ENCODE results near the gene SLC6A13. TPM values are rescaled to one million over a fixed set of nuclear protein-coding genes. Genes with fewer than 3 reads are reported as not detected.

SLC6A13 gene
- total and polyA plus RNA-seq, 2 of the 8 experiments (the other 6 are each of a cell fraction or from before 2014, with no cell fraction given) = 0.03 TPM; not detected in 1

DNA sequence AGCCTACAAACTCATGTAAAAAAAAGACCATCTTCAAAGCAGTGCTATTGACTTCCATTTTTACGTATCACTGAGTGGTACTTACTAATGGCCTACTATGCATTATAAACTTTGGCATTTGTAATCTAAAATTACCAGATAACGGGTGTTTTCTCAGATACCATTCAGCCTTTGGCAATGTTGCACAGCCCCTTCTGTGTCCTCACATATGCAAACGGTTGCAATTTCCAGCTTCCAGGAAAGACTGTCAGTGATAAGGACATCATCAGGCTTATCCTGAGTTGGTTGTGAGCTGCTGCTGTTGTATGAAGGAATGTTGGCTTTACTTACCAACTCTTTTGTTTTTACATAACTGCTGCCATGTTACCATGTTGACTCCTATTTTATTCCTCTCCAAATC lies 1.6 kb upstream of the SLC6A13 start:
- Histone ChIP-seq H3K79me1 (ENCODE audit: low read depth, low read length) (no peaks in the 10 kb centered on the region), H3K4ac (replicated peaks; ENCODE audit: insufficient read length, low read depth, low read length) (no peak overlapping the region), H2BK5ac (ENCODE audit: low read depth, low read length) (no peak overlapping the region), H2AK5ac (ENCODE audit: low read depth, low read length) (no peak overlapping the region), H2BK20ac (ENCODE audit: low read length) (no peak overlapping the region), H4K20me1 (replicated peaks in 1 of 2; ENCODE audit: control insufficient read depth in 1 of 2, insufficient read depth in 2 of 2, low read length in 2 of 2) (no peaks in the 10 kb centered on the region), H4K8ac (ENCODE audit: extremely low read depth, insufficient read depth, low read length) (no peak overlapping the region), H3K23me2 (ENCODE audit: low read depth, low read length) (no peaks in the 10 kb centered on the region), H4K5ac (ENCODE audit: insufficient read length, low read depth, low read length) (no peak overlapping the region), H3K36me3 (ENCODE audit: control insufficient read depth in 2 of 4, insufficient read depth in 4 of 4, low read length in 3 of 4) (no peaks in the 10 kb centered on the region), H2AFZ (ENCODE audit: low read length) (no peak overlapping the region), H3K23ac (ENCODE audit: insufficient read length) (no peak overlapping the region), H2BK12ac (ENCODE audit: low read depth, low read length) (no peak overlapping the region), H3K18ac (ENCODE audit: extremely low read depth, low read length) (no peak overlapping the region), H3K56ac (replicated peaks; ENCODE audit: insufficient read length, low read depth, low read length) (no peak overlapping the region), H3K14ac (ENCODE audit: insufficient read length) (no peak overlapping the region), H4K91ac (replicated peaks; ENCODE audit: insufficient read length, low read length) (no peak overlapping the region), H3K4me3 (ENCODE audit: extremely low read depth in 1 of 4, insufficient read depth in 2 of 4, low read depth in 3 of 4, low read length in 4 of 4) (no peak overlapping the region), H3K9ac (replicated peaks in 1 of 4; ENCODE audit: extremely low read depth in 1 of 4, low read depth in 3 of 4, low read length in 3 of 4) (no peak overlapping the region), H3K27me3 (replicated peaks in 1 of 4; ENCODE audit: control insufficient read depth in 3 of 4, extremely low read depth in 1 of 4, insufficient read depth in 3 of 4, low read length in 3 of 4) (no peaks in the 10 kb centered on the region), H2BK120ac (replicated peaks; ENCODE audit: low read depth, low read length) (no peak overlapping the region), H3K4me2 (ENCODE audit: insufficient read depth in 1 of 2, low read depth in 2 of 2, low read length in 2 of 2) (no peak overlapping the region), H3K27ac (ENCODE audit: low read depth, low read length) (no peak overlapping the region), H2BK15ac (ENCODE audit: low read length) (no peak overlapping the region), H3K9me3 (ENCODE audit: insufficient read depth in 2 of 2, low read depth in 1 of 2, low read length in 1 of 2) (no peaks in the 10 kb centered on the region), H3K79me2 (ENCODE audit: control insufficient read depth in 1 of 2, insufficient read depth in 2 of 2, low read length in 2 of 2) (no peaks in the 10 kb centered on the region), H3K4me1 (replicated peaks in 1 of 4; ENCODE audit: control insufficient read depth in 3 of 4, insufficient read depth in 4 of 4, low read length in 3 of 4) (peaks cover 0 to 2% (median 0%) of the 10 kb centered on the region in 4 experiments; a peak in 2 of 7 replicates)
- CTCF ChIA-PET (ENCODE audit: partially characterized antibody) = interaction anchor here (0.6 to 2.3 kb wide), 7 partner anchors 9 to 46 kb away, joined by 3 to 7 read pairs (median 4); no protein-coding TSS in a partner anchor
- TF ChIP-seq TEAD4 (IDR thresholded peaks at IDR 0.05; ENCODE audit: low read depth, low read length) (no peak), HDAC2 (IDR thresholded peaks at IDR 0.05; ENCODE audit: borderline replicate concordance in 1 of 2, low read depth in 2 of 2, low read length in 2 of 2) (no peak), YY1 (IDR thresholded peaks at IDR 0.05; ENCODE audit: low read depth, low read length) (no peak), KDM5A (IDR thresholded peaks at IDR 0.05; ENCODE audit: low read length) (no peak), BACH1 (IDR thresholded peaks at IDR 0.05; ENCODE audit: low read length) (no peak), CHD1 (IDR thresholded peaks at IDR 0.05; ENCODE audit: low read depth, low read length) (no peak), E2F6 (IDR thresholded peaks at IDR 0.05) (no peak), ZNF274 (IDR thresholded peaks at IDR 0.05; ENCODE audit: borderline replicate concordance, extremely low read depth, low read length) (no peak), CBX8 (IDR thresholded peaks at IDR 0.05; ENCODE audit: borderline replicate concordance, low read depth, low read length) (no peak), PHF8 (conservative IDR thresholded peaks at IDR 0.05; ENCODE audit: low read depth, low read length) (no peak), SP1 (IDR thresholded peaks at IDR 0.05; ENCODE audit: low read depth, low read length) (no peak)
- TF ChIP-seq, protein P1, sequence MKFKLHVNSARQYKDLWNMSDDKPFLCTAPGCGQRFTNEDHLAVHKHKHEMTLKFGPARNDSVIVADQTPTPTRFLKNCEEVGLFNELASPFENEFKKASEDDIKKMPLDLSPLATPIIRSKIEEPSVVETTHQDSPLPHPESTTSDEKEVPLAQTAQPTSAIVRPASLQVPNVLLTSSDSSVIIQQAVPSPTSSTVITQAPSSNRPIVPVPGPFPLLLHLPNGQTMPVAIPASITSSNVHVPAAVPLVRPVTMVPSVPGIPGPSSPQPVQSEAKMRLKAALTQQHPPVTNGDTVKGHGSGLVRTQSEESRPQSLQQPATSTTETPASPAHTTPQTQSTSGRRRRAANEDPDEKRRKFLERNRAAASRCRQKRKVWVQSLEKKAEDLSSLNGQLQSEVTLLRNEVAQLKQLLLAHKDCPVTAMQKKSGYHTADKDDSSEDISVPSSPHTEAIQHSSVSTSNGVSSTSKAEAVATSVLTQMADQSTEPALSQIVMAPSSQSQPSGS (IDR thresholded peaks at IDR 0.05; ENCODE audit: low read length) = no peak
- 89% methylated on average over 3 of the region's 3 CpGs; no CpG with 5 or more reads in 1 of the 2 experiments for WGBS, 2 experiments (ENCODE audit: extremely low coverage in 1 of 2, insufficient coverage in 1 of 2, insufficient read length in 1 of 2, insufficient replicate concordance in 2 of 2, low coverage in 1 of 2, low lambda C conversion rate in 2 of 2, missing lambda C conversion rate in 1 of 2)
- DNase-seq (ENCODE audit: low read depth in 1 of 2, low spot score in 2 of 2) (no peak), FAIRE-seq (no peak)
- POLR2A ChIA-PET (ENCODE audit: partially characterized antibody) = no interaction called here
